KOPT-K1 (cell line): ENCODE results near the gene NRF1.

Experiments used
- H3K27ac ChIP-seq: fragments of 200-600 bp; sonication (generic); 2 replicates; pipeline ENCODE4 v1.5.1; 2016; ENCODE audit warnings: antibody characterized with exemption, mild to moderate bottlenecking, low read depth, low read length; ENCODE audit not compliant: poor library complexity, severe bottlenecking
- H3K36me3 ChIP-seq: fragments of 200-600 bp; sonication (generic); 2 replicates; pipeline ENCODE4 v1.5.1; 2017; ENCODE audit warnings: antibody characterized with exemption, mild to moderate bottlenecking, low read length, moderate library complexity; ENCODE audit not compliant: insufficient read depth
- H3K9me3 ChIP-seq: fragments of 200-600 bp; sonication (generic); 2 replicates; pipeline ENCODE4 v1.5.1; 2017; ENCODE audit warnings: antibody characterized with exemption, low read length, mild to moderate bottlenecking; ENCODE audit not compliant: insufficient read depth, poor library complexity, severe bottlenecking

The NRF1 gene

GRCh38 chr7:129804890-129805719 is 193.6 kb downstream of the NRF1 start:
- Histone ChIP-seq H3K9me3 (no peaks in the 10 kb centered on the region), H3K27ac (no peak overlapping the region), H3K36me3 (no peaks in the 10 kb centered on the region)
